Effector CD4-positive, alpha-beta T cell (primary cell): ENCODE results near the gene CNOT10.

Experiments used
- DNase-seq: peaks from one replicate; pipeline ENCODE4 v3.0.0-alpha.2; 2020

CNOT10 gene

GRCh38 chr3:32818970-32819511 lies 134.1 kb downstream of the CNOT10 start:
- no peak for DNase-seq

GRCh38 chr3:32819551-32820348 lies 134.8 kb downstream of the CNOT10 start:
- no peak for DNase-seq

DNA sequence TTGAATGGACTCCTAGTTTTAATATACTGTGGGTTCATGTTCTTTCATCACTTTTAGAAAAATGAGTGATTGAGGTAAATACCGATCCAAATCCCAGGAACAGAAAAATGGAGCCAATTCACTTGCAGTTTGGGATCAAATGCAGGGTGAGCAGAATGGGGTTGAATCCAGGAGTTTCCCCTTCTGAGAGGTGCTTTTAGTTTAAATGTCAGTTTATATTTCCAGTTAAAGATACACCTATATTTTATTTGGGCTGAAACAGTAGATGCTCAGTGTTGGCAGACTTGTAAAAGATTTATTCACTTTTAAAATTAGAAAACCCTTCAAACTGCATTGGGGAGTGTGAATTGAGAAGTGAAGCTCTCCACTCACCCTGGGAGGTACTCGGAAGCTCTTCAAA lies 135.4 kb downstream of the CNOT10 start:
- DNase-seq = no peak

DNA sequence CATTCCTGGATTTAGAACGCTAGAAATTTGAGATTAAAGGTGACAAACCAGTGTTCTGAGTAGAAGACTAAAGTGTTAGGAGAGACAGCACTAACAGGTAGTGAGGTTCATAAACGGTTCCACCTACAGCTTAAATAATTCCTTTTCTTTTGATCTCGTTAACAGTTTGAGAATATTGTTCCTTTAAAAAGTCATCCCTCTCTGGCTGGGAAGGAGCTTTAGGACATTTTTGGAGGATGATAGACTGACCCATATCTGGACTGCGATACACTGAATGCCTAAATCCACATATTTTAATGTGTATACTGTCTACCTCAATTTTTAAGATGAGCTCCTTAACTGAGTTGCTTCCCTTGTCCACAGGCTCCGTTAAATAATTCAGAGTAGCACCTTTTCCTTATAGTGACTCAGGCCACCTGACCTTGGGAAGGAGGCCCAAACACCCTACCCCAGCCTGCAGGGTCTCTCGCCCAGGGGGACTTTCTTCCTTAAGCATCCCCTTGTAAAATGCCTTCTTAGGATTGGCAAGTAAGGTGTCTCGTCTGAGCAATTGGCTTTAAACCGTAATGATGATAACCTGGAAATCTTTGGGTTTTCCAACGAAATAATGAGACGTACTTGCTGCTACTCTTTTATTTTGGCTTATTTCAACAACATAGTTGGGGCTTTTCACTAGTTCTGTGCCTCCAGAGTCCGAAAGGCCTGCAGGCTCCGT lies 136.1 kb downstream of the CNOT10 start:
- no peak for DNase-seq

- no peak for DNase-seq
These were observed 136.8 kb downstream of the CNOT10 start for GRCh38 chr3:32821686-32822296.

DNA sequence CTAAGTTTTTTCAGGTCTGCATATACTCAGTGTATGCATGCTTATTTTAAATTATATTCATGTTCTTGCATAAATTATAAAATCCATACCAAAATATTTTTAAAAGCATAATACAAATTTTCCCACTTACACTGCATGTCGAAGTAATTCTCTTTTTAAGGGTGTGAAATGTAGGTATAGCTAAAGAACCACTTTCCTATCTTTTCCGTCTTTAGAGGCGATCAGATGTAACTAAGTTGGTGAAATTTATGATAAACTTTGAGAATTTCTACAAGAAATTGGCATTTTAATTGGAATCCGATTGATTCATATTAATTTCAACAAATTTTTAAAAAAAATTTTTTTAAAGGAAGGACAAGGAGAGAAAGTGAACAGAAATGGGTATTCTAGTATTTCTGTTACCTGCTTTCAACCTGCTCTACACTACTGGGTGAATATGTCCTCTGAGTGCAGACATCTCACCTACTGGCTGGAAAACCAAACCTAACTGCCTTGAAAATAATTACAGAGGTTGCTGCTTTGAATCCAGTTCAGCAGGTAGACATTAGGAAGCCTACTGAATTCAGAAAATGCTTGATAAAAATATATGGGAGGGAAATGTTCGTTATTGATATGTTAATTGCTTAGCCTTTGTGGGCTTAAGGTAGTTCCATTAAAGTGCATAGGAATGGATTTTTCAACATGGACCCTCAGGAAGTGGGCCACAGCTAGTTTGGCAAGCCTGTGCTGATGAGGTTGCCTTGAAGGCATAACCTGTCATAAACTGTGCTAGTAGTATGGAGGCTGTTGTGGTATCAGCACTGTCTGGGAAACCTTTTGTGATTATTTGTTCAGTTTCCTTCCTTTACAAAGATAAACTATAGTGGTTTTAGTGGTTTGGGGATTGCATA lies 137.9 kb downstream of the CNOT10 start:
- no peak for DNase-seq
